RPMI8226 (cell line): Measurements from ENCODE around the gene SPRY2.
"Not testable (repeated sequence)": the region's sequence is repeated elsewhere in the genome, so short reads cannot be mapped to it uniquely, and the experiment has no call there.

Experiments
- DNase-seq: peaks from one replicate; pipeline ENCODE4 v3.0.0-alpha.2; 2015

Gene SPRY2

GRCh38 chr13:80341101-80341755 is at the start of gene SPRY2:
TSS of gene SPRY2 (minus strand) at chr13:80341126. CDS start at chr13:80337705, 3,421 bp downstream.
- no peak for DNase-seq

- DNase-seq, result no peak
Measured at GRCh38 chr13:80390338-80390737, 49.4 kb upstream of the SPRY2 start.

GRCh38 chr13:80389073-80390038 is 48.4 kb upstream of the SPRY2 start:
- DNase-seq, result no peak

GRCh38 chr13:80388506-80388905 is 47.6 kb upstream of the SPRY2 start:
- no peak for DNase-seq

- DNase-seq, result no peak
Measured at GRCh38 chr13:80386592-80386991, 45.7 kb upstream of the SPRY2 start.

- DNase-seq, result no peak
Measured at GRCh38 chr13:80386002-80386401, 45.1 kb upstream of the SPRY2 start.

- no peak for DNase-seq
Measured at GRCh38 chr13:80382576-80382975, 41.6 kb upstream of the SPRY2 start.

- DNase-seq, result no peak
Measured at GRCh38 chr13:80379245-80379644, 38.3 kb upstream of the SPRY2 start.

GRCh38 chr13:80376554-80376953 is 35.6 kb upstream of the SPRY2 start:
- DNase-seq, result no peak

GRCh38 chr13:80374901-80375300 is 34.0 kb upstream of the SPRY2 start:
- DNase-seq, result no peak

- DNase-seq, result no peak
Measured at GRCh38 chr13:80374444-80374843, 33.5 kb upstream of the SPRY2 start.

- DNase-seq, result no peak
Measured at GRCh38 chr13:80371840-80372509, 31.0 kb upstream of the SPRY2 start.

- no peak for DNase-seq
Measured at GRCh38 chr13:80367473-80367872, 26.5 kb upstream of the SPRY2 start.

- DNase-seq, result no peak
Measured at GRCh38 chr13:80363890-80364503, 23.1 kb upstream of the SPRY2 start.

GRCh38 chr13:80362481-80362880 is 21.6 kb upstream of the SPRY2 start:
- no peak for DNase-seq

GRCh38 chr13:80361883-80362327 is 21.0 kb upstream of the SPRY2 start:
- no peak for DNase-seq

GRCh38 chr13:80361298-80361697 is 20.4 kb upstream of the SPRY2 start:
- no peak for DNase-seq

GRCh38 chr13:80360453-80360800 is 19.5 kb upstream of the SPRY2 start:
- DNase-seq, result no peak

- DNase-seq, result no peak
Measured at GRCh38 chr13:80359778-80360452, 19.0 kb upstream of the SPRY2 start.

GRCh38 chr13:80359414-80359777 is 18.5 kb upstream of the SPRY2 start:
- DNase-seq, result no peak

GRCh38 chr13:80355496-80356094 is 14.7 kb upstream of the SPRY2 start:
- DNase-seq, result not testable (repeated sequence)

- no peak for DNase-seq
Measured at GRCh38 chr13:80348750-80349149, 7.8 kb upstream of the SPRY2 start.
